Bone marrow (tissue), 2 donors: Measurements from ENCODE around the gene CD55.

Experiments
- DNase-seq, 2 donors: peaks; one replicate each; lab custom pipeline; 2025; lab: John Stamatoyannopoulos, UW

The CD55 gene

DNA sequence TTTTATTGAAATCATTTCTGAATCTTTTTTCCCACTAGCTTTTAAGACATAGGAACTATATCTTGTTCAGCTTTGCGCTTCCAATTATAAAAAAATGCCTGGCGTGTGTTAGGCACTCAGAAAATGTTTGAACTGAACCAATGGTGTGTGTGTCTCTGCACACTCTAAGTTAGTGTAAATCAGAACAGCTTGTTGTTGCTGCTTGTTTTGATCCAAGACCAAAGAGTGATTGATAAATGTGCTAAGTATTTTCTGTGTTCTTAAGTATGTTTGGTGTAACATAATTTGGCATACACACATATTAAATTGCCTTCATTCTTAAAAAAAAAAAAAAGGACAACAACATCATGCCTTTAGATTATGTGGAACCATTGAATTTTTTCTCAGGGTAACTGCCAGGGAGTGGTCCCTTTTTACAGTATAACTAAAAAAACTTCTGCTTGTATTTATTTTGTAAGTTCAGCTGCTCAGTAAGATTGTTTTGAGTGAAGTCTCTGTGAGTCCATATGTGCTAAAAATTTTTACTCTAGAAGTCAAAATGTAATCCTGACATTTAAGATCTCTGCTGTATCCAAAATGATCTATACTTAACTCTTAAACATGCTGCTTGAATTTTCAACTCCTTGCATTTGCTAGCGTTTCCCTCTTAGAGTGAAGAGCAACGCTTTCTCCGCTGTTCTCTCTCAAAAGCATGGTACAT is 8.7 kb downstream of the CD55 start:
- no peak for DNase-seq

DNA sequence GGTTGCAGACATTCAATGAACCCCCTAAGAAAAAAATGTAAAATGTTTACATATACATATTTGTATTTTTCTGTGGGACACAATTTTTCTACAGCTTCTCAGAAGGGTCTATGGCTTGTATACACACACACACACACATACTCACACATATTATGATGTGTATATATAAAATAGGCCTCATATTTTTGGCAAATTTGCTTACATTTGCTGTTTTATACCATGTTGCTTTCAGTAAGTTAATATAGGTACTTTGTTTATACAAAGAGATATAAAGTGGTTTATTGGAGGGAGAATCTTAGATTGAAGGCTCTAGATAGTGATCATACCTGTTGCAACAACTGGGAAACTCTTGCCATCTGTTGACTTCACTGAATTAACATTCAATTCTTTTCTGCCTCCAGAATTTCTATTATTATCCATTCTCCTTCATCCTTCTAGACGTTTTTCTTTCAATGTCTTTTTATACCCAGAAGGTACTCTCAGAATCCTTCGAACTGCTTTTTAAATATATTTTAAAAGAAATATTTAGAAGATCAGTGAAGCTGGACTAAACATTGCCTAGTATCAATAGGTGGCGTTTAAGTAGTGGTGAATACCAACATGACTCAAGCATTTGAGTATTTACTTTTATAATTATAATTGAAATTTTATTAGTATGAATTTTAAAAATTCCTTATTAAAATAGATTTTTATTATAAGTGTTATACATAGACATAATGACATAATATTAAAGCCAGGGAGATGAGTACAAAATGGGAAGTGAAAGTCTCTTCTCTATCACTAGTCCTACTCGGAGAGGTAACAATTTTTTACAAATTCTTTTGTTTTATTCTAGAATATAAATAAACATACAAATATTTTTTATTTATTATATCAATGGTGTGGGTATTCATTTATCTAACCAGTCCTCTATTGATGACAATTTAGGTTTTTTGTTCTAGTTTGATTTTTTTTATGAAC is 10.2 kb downstream of the CD55 start:
- no peak for DNase-seq

GRCh38 chr1:207333009-207333600 is 11.6 kb downstream of the CD55 start:
- no peak for DNase-seq

GRCh38 chr1:207333620-207334019 is 12.1 kb downstream of the CD55 start:
- no peak for DNase-seq

GRCh38 chr1:207334337-207334736 is 12.9 kb downstream of the CD55 start:
- DNase-seq: no peak

DNA sequence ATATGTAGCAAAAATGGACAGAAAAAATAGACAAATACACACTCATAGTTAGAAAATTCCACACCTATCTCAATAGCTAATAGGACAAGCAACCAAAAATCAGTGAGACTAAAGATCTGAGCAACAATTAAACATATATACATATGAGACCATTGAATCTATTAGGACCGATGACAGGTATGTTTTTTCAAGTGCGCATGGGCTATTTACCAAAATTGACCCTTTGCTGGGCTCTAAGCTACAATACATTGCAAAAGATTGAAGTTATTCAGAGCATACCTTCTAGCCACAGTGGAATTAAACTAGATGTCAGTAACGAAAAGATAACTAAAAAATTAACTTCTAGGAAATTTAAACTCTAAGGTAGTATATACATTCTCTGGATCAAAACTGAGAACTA is 13.7 kb downstream of the CD55 start:
- no peak for DNase-seq

GRCh38 chr1:207335695-207336363 is 14.4 kb downstream of the CD55 start:
- DNase-seq: peak in 1 of 2 donors; percentile 23

DNA sequence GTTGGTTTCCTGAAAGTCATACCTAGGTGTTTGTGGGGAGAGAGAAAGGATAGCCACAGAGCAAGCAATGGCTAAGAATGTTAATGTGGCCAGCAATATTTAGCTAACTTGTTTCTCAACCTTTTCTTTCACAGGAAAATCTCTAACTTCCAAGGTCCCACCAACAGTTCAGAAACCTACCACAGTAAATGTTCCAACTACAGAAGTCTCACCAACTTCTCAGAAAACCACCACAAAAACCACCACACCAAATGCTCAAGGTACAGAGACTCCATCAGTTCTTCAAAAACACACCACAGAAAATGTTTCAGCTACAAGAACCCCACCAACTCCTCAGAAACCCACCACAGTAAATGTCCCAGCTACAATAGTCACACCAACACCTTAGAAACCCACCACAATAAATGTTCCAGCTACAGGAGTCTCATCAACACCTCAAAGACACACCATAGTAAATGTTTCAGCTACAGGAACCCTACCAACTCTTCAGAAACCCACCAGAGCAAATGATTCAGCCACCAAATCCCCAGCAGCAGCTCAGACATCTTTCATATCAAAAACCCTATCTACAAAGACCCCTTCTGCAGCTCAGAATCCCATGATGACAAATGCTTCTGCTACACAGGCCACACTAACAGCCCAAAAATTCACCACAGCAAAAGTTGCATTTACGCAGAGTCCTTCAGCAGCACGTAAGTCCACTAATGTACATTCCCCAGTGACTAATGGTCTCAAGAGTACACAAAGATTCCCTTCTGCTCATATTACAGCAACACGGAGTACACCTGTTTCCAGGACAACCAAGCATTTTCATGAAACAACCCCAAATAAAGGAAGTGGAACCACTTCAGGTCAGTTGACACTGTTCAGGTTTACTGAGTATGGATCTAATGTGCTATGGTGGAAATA is 15.3 kb downstream of the CD55 start:
- DNase-seq: no peak

GRCh38 chr1:207342332-207342731 is 20.9 kb downstream of the CD55 start:
- DNase-seq: no peak

DNA sequence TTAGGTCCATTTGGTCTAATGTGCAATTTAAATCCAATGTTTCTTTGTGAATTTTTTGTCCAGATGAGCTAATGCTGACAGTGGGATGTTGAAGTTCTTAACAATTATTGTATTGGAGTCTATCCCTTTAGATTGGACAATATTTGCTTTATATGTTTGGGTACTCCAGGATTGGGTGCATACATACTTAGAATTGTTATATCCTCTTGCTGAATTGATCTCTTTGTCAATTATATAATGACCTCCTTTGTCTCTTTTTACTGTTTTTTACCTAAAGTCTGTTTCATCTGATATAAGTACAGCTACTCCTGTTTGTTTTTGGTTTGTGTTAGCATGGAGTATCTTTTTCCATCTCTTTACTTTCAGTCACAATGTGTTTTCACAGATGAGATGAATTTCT is 22.2 kb downstream of the CD55 start:
- DNase-seq: no peak

GRCh38 chr1:207344221-207344620 is 22.7 kb downstream of the CD55 start:
- DNase-seq: no peak

DNA sequence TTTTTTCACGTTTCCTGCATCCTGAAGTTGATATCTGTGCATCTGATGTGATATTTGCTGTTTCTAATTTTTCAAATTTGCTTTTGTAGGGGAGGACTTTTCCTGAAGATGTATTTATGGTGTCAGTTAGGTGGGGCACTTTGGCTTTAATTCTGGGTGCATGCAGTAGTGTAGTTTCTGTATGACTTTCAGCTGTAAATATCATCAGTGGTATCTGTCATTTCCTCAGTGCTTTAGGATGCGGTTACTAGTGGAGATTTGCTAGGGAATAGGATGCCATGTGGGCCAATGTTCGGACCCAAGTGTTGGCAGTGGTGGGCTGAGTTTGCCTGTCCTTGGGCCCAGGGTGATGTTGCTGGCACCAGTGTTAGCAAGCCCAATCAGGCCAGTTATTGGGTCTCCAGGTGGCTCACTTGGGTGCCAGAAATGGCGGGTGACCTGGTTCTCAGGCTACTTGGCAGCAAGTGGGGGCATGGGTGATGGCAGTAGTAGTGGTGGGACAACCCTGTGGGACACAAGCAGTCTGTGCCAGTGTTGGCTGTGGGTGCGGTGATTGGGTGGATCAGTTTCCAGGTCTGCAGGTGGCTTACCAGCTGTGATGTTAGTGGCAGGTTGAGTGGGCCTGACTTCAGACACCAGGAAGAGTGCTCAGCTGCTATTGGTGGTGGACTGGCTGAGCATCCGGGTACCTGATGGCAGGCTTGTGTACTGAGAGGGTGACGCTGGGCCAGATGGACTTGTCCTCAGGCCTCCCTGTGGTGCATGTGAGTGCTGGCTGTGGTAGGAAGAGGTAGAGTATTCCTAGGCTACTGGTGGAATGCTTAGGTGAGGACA is 24.4 kb downstream of the CD55 start:
- no peak for DNase-seq

DNA sequence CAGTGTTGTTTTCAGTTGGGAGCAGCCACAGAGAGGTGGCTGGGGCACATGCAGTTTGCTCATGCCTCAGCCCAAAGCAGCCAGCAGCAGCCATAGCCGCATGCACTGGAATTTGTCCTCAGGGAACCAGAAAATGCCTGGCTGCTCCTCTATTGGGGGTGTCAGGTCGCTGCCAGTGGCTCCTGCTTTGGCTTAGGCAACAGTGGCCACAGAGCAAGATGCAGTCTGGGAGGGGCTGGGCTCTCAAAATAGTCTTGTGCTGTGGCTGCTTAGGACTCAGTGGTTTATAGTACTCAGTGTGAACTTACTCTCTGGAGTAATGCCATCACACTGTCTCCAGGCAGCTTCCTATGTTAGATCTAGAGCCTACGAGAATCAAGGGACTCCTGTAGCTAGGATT is 25.0 kb downstream of the CD55 start:
- DNase-seq: no peak

DNA sequence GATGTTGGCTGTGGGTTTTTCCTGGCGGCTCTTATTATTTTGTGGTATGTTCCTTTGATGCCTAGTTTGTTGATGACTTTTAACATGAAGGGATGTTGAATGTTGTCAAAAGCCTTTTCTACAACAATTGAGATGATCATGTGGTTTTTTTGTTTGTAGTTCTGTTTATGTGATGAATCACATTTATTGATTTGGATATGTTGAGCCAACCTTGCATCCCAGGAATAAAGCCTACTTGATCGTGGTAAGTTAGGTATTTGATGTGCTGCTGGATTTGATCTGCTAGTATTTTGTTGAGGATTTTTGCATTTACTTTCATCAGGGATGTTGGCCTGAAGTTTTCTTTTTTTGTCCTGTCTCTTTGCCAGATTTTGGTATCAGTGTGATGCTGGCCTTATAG is 28.5 kb downstream of the CD55 start:
- DNase-seq: no peak

- DNase-seq: no peak
Measured at GRCh38 chr1:207352554-207352953, 31.1 kb downstream of the CD55 start.

DNA sequence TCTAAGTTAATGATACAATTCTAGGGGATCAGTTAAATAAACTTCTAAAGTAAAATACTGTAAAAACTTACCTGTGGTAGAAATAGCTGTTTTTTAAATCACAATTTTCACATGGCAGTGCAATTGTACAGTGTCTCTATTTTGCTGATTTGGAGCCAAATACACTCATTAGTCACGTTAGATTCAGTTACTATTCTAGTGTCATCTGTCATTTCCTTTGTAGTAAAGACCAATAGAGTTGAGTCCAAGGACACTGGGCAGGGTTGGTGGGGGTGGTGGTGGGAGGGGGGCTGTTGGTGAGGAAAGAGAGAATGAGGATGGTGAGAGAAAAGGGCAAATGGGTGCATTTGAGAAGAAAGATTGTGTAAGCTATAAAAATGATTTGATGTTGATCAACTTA is 33.6 kb downstream of the CD55 start:
- no peak for DNase-seq

DNA sequence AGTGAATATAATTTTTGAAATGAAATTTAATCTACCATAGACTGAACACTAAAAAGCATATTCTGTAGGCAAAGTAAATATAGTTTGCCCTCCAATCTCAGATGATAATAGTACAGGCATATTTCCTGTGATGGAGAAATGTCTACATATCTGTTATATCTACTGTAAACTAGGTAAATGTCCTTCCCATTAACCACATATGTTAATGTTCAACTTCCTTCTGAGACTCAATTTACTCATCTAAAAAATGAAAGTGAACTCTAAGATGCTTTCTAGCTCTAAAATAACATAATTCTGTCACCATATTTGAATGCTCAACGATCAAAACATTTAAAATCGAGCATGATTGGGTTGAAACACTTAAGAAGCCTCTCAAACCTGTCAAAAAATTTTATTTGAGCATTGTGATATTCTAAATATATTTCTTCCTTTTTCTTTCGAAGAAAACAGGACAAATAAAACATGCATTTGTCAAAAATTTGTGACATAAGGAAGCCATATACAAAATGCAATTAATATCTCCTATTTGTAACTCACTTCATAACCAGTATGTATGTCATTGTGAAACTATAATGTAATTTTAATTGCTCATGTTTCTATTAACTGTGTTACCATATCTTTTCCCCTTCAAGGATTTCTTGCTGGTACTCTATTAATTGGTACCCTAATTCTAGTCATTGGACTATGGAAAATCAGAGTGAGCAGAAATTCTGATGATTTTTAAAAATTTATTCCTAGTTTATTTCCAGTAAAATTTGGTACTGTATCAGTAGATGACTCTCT is 34.2 kb downstream of the CD55 start:
- no peak for DNase-seq

DNA sequence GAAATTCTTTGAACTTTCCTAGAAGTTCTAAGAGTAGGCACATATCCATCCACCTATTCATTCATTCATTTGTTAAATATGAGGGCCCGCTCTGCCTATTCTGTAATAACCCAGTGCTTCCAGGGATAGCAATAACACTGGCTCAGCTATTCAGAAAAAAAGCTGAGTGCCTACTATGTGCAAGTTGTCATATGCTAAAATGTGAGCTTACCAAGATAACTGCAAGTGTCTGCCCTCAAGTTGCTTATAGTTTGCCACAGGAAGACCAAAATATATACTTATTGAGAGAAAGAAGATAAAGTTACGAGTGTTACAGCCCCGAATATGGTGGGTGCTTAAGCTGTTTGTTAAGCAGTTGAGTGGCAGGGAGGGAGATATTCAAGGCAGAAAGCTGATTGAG is 39.6 kb downstream of the CD55 start:
- no peak for DNase-seq

- DNase-seq: no peak
Measured at GRCh38 chr1:207361889-207362288, 40.4 kb downstream of the CD55 start.
